Skeletal muscle satellite cell (primary cell): ENCODE data around the gene HAO1.
A peak's percentile ranks its signal among the peaks of the same experiment; 100 is the strongest.

ENCODE experiments used
- H3K27me3 ChIP-seq: 2 replicates; pipeline ENCODE4 v1.7.0; 2013; ENCODE audit warnings: low read length; ENCODE audit not compliant: control insufficient read depth, insufficient read depth
- H3K36me3 ChIP-seq: 2 replicates; pipeline ENCODE4 v1.7.0; 2013; ENCODE audit warnings: mild to moderate bottlenecking, control low read depth, low read length; ENCODE audit not compliant: insufficient read depth
- H3K4me1 ChIP-seq: 2 replicates; pipeline ENCODE4 v1.7.0; 2013; ENCODE audit warnings: low read length; ENCODE audit not compliant: control insufficient read depth, insufficient read depth
- H3K4me2 ChIP-seq: 2 replicates; pipeline ENCODE4 v1.7.0; 2013; ENCODE audit warnings: mild to moderate bottlenecking, low read length
- H3K4me3 ChIP-seq: 2 replicates; pipeline ENCODE4 v1.7.0; 2013; ENCODE audit warnings: low read length
- H3K9ac ChIP-seq: 2 replicates; pipeline ENCODE4 v1.7.0; 2013; ENCODE audit warnings: mild to moderate bottlenecking, low read depth, low read length, moderate library complexity
- H3K9me3 ChIP-seq: replicated peaks from 2 replicates; pipeline ENCODE4 v1.7.0; 2013; ENCODE audit warnings: mild to moderate bottlenecking, control low read depth, low read length

The HAO1 gene

GRCh38 chr20:7926323-7926722, 13.9 kb downstream of the HAO1 start:
- Histone ChIP-seq H3K9me3 (no peaks in the 10 kb centered on the region), H3K4me3 (no peak overlapping the region), H3K27me3 (no peaks in the 10 kb centered on the region), H3K4me2 (no peak overlapping the region), H3K9ac (no peak overlapping the region), H3K36me3 (no peaks in the 10 kb centered on the region), H3K4me1 (peaks cover 14% of the 10 kb centered on the region)

GRCh38 chr20:7924692-7925091, 15.6 kb downstream of the HAO1 start:
- H3K9me3 ChIP-seq: no peaks in the 10 kb centered on the region
- H3K4me3 ChIP-seq: no peak overlapping the region
- H3K4me1 ChIP-seq: peaks cover 14% of the 10 kb centered on the region
- no peaks in the 10 kb centered on the region for H3K27me3 ChIP-seq
- no peak overlapping the region for H3K9ac ChIP-seq
- H3K36me3 ChIP-seq: no peaks in the 10 kb centered on the region
- H3K4me2 ChIP-seq: peak overlapping the region; percentile 0

GRCh38 chr20:7916648-7917047, 23.6 kb downstream of the HAO1 start:
- no peak overlapping the region for H3K9ac ChIP-seq
- no peak overlapping the region for H3K4me2 ChIP-seq
- no peaks in the 10 kb centered on the region for H3K9me3 ChIP-seq
- H3K36me3 ChIP-seq: no peaks in the 10 kb centered on the region
- H3K4me3 ChIP-seq: no peak overlapping the region
- H3K27me3 ChIP-seq: no peaks in the 10 kb centered on the region
- H3K4me1 ChIP-seq: no peaks in the 10 kb centered on the region

GRCh38 chr20:7912551-7912950, 27.7 kb downstream of the HAO1 start:
- H3K4me3 ChIP-seq: no peak overlapping the region
- no peak overlapping the region for H3K4me2 ChIP-seq
- no peaks in the 10 kb centered on the region for H3K36me3 ChIP-seq
- H3K9ac ChIP-seq: no peak overlapping the region
- no peaks in the 10 kb centered on the region for H3K9me3 ChIP-seq
- no peaks in the 10 kb centered on the region for H3K27me3 ChIP-seq
- no peaks in the 10 kb centered on the region for H3K4me1 ChIP-seq

GRCh38 chr20:7911586-7912330, 28.5 kb downstream of the HAO1 start:
- Histone ChIP-seq H3K27me3 (no peaks in the 10 kb centered on the region), H3K4me3 (no peak overlapping the region), H3K36me3 (no peaks in the 10 kb centered on the region), H3K9me3 (no peaks in the 10 kb centered on the region), H3K4me2 (no peak overlapping the region), H3K9ac (no peak overlapping the region), H3K4me1 (no peaks in the 10 kb centered on the region)

- Histone ChIP-seq H3K4me3 (no peak overlapping the region), H3K36me3 (no peaks in the 10 kb centered on the region), H3K4me2 (no peak overlapping the region)
Observed at GRCh38 chr20:7908905-7909304, 31.4 kb downstream of the HAO1 start.

GRCh38 chr20:7903429-7903828, 36.8 kb downstream of the HAO1 start:
- no peaks in the 10 kb centered on the region for H3K4me1 ChIP-seq
- no peaks in the 10 kb centered on the region for H3K36me3 ChIP-seq
- no peak overlapping the region for H3K4me3 ChIP-seq
- no peaks in the 10 kb centered on the region for H3K9me3 ChIP-seq
- H3K27me3 ChIP-seq: no peaks in the 10 kb centered on the region
- no peak overlapping the region for H3K9ac ChIP-seq
- H3K4me2 ChIP-seq: no peak overlapping the region

More at GRCh38 chr20:7908905-7909304, 31.4 kb downstream of the HAO1 start:
- H3K9ac ChIP-seq: no peak overlapping the region
- no peaks in the 10 kb centered on the region for H3K4me1 ChIP-seq
- H3K9me3 ChIP-seq: no peaks in the 10 kb centered on the region
- no peaks in the 10 kb centered on the region for H3K27me3 ChIP-seq

- no peaks in the 10 kb centered on the region for H3K27me3 ChIP-seq
- no peak overlapping the region for H3K4me3 ChIP-seq
- H3K9me3 ChIP-seq: no peaks in the 10 kb centered on the region
- H3K36me3 ChIP-seq: no peaks in the 10 kb centered on the region
- no peak overlapping the region for H3K9ac ChIP-seq
- H3K4me1 ChIP-seq: no peaks in the 10 kb centered on the region
- no peak overlapping the region for H3K4me2 ChIP-seq
Observed at GRCh38 chr20:7902879-7903278, 37.4 kb downstream of the HAO1 start.

- Histone ChIP-seq H3K27me3 (no peaks in the 10 kb centered on the region), H3K9ac (no peak overlapping the region), H3K4me1 (no peaks in the 10 kb centered on the region), H3K9me3 (no peaks in the 10 kb centered on the region), H3K4me2 (no peak overlapping the region), H3K4me3 (no peak overlapping the region), H3K36me3 (no peaks in the 10 kb centered on the region)
Observed at GRCh38 chr20:7897781-7898364, 42.4 kb downstream of the HAO1 start.

GRCh38 chr20:7893014-7893730, 47.1 kb downstream of the HAO1 start:
- Histone ChIP-seq H3K27me3 (no peaks in the 10 kb centered on the region), H3K4me1 (no peaks in the 10 kb centered on the region), H3K36me3 (no peaks in the 10 kb centered on the region), H3K9me3 (no peaks in the 10 kb centered on the region), H3K4me2 (no peak overlapping the region), H3K9ac (no peak overlapping the region), H3K4me3 (no peak overlapping the region)

GRCh38 chr20:7891705-7892104, 48.6 kb downstream of the HAO1 start:
- Histone ChIP-seq H3K4me2 (no peak overlapping the region), H3K36me3 (no peaks in the 10 kb centered on the region), H3K4me3 (no peak overlapping the region), H3K4me1 (no peaks in the 10 kb centered on the region), H3K9me3 (no peaks in the 10 kb centered on the region), H3K27me3 (no peaks in the 10 kb centered on the region), H3K9ac (no peak overlapping the region)
